ENCODE results near the gene ISYNA1. TPM values are rescaled to one million over a fixed set of nuclear protein-coding genes. Genes with fewer than 3 reads are reported as not detected.

The ISYNA1 gene
- total and polyA plus RNA-seq, 2 of the 8 experiments (the other 6 are each of a cell fraction or from before 2014, with no cell fraction given): 207 to 264 TPM

- no peak for TF ChIP-seq KDM5A (IDR thresholded peaks at IDR 0.05; ENCODE audit: low read length)
- TF ChIP-seq GTF2F1 (IDR thresholded peaks at IDR 0.05; ENCODE audit: borderline replicate concordance, low read depth, low read length): no peak
- no peak for TF ChIP-seq NANOG (IDR thresholded peaks at IDR 0.05; ENCODE audit: insufficient read depth, low read depth, low read length, poor library complexity, severe bottlenecking)
- TF ChIP-seq SP1 (IDR thresholded peaks at IDR 0.05; ENCODE audit: low read depth, low read length): no peak
- TF ChIP-seq POLR2AphosphoS5 (IDR thresholded peaks at IDR 0.05; ENCODE audit: low read depth, low read length): no peak
- no peak for TF ChIP-seq SIX5 (IDR thresholded peaks at IDR 0.05; ENCODE audit: low read depth, low read length)
- TF ChIP-seq POU5F1 (IDR thresholded peaks at IDR 0.05; ENCODE audit: low read depth, low read length): no peak
- no peak for TF ChIP-seq SP2 (IDR thresholded peaks at IDR 0.05; ENCODE audit: low read length)
- no peak for TF ChIP-seq GABPA (IDR thresholded peaks at IDR 0.05; ENCODE audit: borderline replicate concordance, insufficient read depth, low read length)
- TF ChIP-seq CHD7 (IDR thresholded peaks at IDR 0.05; ENCODE audit: insufficient replicate concordance, low read length): no peak
Measured at GRCh38 chr19:18424122-18424889, 13.6 kb downstream of the ISYNA1 start (continued).
